K562 (cell line): ENCODE results near the gene TMEM141. TPM values are rescaled to one million over a fixed set of nuclear protein-coding genes. Genes with fewer than 3 reads are reported as not detected.

ENCODE experiments used
- ATAC-seq: fragments of 200-7000 bp; cut with Tn5 transposase; 3 replicates; pipeline ENCODE4 v1.9.1; 2020; ENCODE audit warnings: moderate library complexity
- BruUV-seq: library from RNA; stranded (reverse); fragments of 400-500 nt; replicated peaks from 2 replicates; lab custom pipeline; 2021; lab: Mats Ljungman, UMichigan
- CTCF ChIA-PET: fragments of 300-600 bp; formaldehyde crosslinking; extraction: SDS; loops from one replicate; lab custom pipeline; 2021; ENCODE audit warnings: low intra/inter-chr PET ratio; lab: Yijun Ruan, JAX
- POLR2A ChIA-PET: fragments of 300-600, 350-650 bp; sonication (Branson Sonifier 250); formaldehyde crosslinking; extraction: SDS; loops from one replicate; lab custom pipeline; 2021; ENCODE audit warnings: antibody characterized with exemption, inconsistent platforms; lab: Yijun Ruan, JAX
- DNase-seq, 4 experiments: peaks; one replicate each; pipeline versions ENCODE4 v3.0.0 to v3.0.0-alpha.2; 2011 to 2018; ENCODE audit warnings: low spot score in 3 of 4, mixed read lengths in 3 of 4; ENCODE audit errors: extremely low read depth in 1 of 4
- FAIRE-seq: peaks from 2 replicates; lab custom pipeline; 2011; peaks lifted over from hg19 to GRCh38; lab: Jason Lieb, UNC
- H2AFZ ChIP-seq: 2 replicates; pipeline ENCODE4 v1.6.0; 2011; ENCODE audit warnings: low read depth, low read length, control low read depth, inconsistent platforms
- H3K27ac ChIP-seq: fragments of 200-600 bp; 3 replicates; pipeline ENCODE4 v1.8.0; 2011; ENCODE audit warnings: low read depth, mild to moderate bottlenecking, control low read depth, inconsistent platforms, low read length, moderate library complexity, mixed read lengths; ENCODE audit errors: extremely low read depth
- H3K27me3 ChIP-seq, 2 experiments: fragments of 300-600 bp in 1 of 2; 2 replicates in 1 of 2; 3 replicates in 1 of 2; pipeline versions ENCODE4 v1.6.0 to v1.8.0; 2011; ENCODE audit warnings: inconsistent platforms in 2 of 2, low read length in 2 of 2, mild to moderate bottlenecking in 1 of 2, mixed read lengths in 1 of 2, moderate library complexity in 1 of 2; ENCODE audit not compliant: control insufficient read depth in 2 of 2, insufficient read depth in 2 of 2
- H3K36me3 ChIP-seq: fragments of 300-600 bp; 3 replicates; pipeline ENCODE4 v1.8.0; 2011; ENCODE audit warnings: mild to moderate bottlenecking, low read length, inconsistent platforms; ENCODE audit not compliant: control insufficient read depth, insufficient read depth
- H3K4me1 ChIP-seq, 2 experiments: fragments of 200-600 bp in 1 of 2; replicated peaks in 1 of 2; 2 replicates in 1 of 2; 3 replicates in 1 of 2; pipeline versions ENCODE4 v1.5.1 to v1.8.0; 2011; ENCODE audit warnings: inconsistent platforms in 2 of 2, low read length in 2 of 2, mild to moderate bottlenecking in 1 of 2, mixed read lengths in 1 of 2, moderate library complexity in 1 of 2; ENCODE audit not compliant: control insufficient read depth in 2 of 2, insufficient read depth in 2 of 2
- H3K4me2 ChIP-seq: 2 replicates; pipeline ENCODE4 v1.6.1; 2011; ENCODE audit warnings: low read length, control low read depth, inconsistent platforms, mixed read lengths; ENCODE audit not compliant: insufficient read depth
- H3K4me3 ChIP-seq: fragments of 200-600 bp; sonication (generic), shearing (Covaris generic); 2 replicates; pipeline ENCODE4 v1.5.1; 2016; ENCODE audit warnings: control low read depth, inconsistent platforms
- H3K79me2 ChIP-seq: fragments of 200-600 bp; 3 replicates; pipeline ENCODE4 v1.8.0; 2011; ENCODE audit warnings: low read length, inconsistent platforms; ENCODE audit not compliant: control insufficient read depth, insufficient read depth
- H3K9ac ChIP-seq, 2 experiments: 2 replicates each; pipeline versions ENCODE4 v1.6.0 to v1.6.1; 2011; ENCODE audit warnings: low read depth in 2 of 2, low read length in 2 of 2, control low read depth in 1 of 2, inconsistent platforms in 1 of 2, mild to moderate bottlenecking in 1 of 2, mixed read lengths in 1 of 2; ENCODE audit not compliant: insufficient read depth in 1 of 2
- H3K9me1 ChIP-seq: one replicate; pipeline ENCODE4 v1.6.0; 2011; ENCODE audit warnings: inconsistent platforms, mild to moderate bottlenecking, low read length, moderate library complexity; ENCODE audit not compliant: control insufficient read depth, insufficient read depth
- H3K9me3 ChIP-seq: replicated peaks from 2 replicates; pipeline ENCODE4 v1.5.1; 2011; ENCODE audit warnings: low read depth, low read length, inconsistent platforms; ENCODE audit not compliant: control insufficient read depth, insufficient read depth
- H4K20me1 ChIP-seq: replicated peaks from 2 replicates; pipeline ENCODE4 v1.6.1; 2011; ENCODE audit warnings: low read length, inconsistent platforms, mixed read lengths; ENCODE audit not compliant: control insufficient read depth, insufficient read depth
- NUFIP1 ChIP-seq: fragments of 450-650 bp; IDR thresholded peaks from 2 replicates; pipeline ENCODE4 v1.6.1; 2018; ENCODE audit not compliant: partially characterized antibody
- POLR2G ChIP-seq: fragments of 200-400 bp; formaldehyde crosslinking; IDR thresholded peaks from 2 replicates; pipeline ENCODE4 v1.6.1; 2017; ENCODE audit warnings: low read depth, mild to moderate bottlenecking, antibody characterized with exemption, low read length, moderate library complexity
- PURB ChIP-seq: sonication (generic); formaldehyde crosslinking; IDR thresholded peaks from 2 replicates; pipeline ENCODE4 v1.9.0; 2021; ENCODE audit warnings: low read depth, mild to moderate bottlenecking, missing genetic modification reagents
- RBFOX2 ChIP-seq: fragments of 200-400 bp; formaldehyde crosslinking; IDR thresholded peaks from 2 replicates; pipeline ENCODE4 v1.6.1; 2017; ENCODE audit warnings: low read depth, mild to moderate bottlenecking, low read length, moderate library complexity
- RBM22 ChIP-seq: fragments of 200-400 bp; formaldehyde crosslinking; IDR thresholded peaks from 2 replicates; pipeline ENCODE4 v1.6.1; 2018; ENCODE audit warnings: low read length, low read depth; ENCODE audit not compliant: poor library complexity, severe bottlenecking
- WGBS: fragments of 100-300 bp; shearing (Covaris generic); methylation state at CpG from one replicate; pipeline ENCODE4 v1.1.6; 2016; ENCODE audit warnings: low coverage, mixed read lengths; ENCODE audit not compliant: insufficient coverage; ENCODE audit errors: missing lambda C conversion rate; 5-methylcytosine and 5-hydroxymethylcytosine counted together
- in situ Hi-C: fragments of 300-500 bp; cut with MboI; formaldehyde crosslinking; loops from 4 replicates; pipeline ENCODE4 v1.15.0; 2018; ENCODE audit warnings: inconsistent platforms, mixed read lengths
- intact Hi-C: fragments of 100-400 bp; cut with micrococcal nuclease; formaldehyde crosslinking; loops from 2 replicates; pipeline ENCODE4 v1.14.2; 2022
- polyA plus RNA-seq, 8 experiments: library from polyadenylated mRNA; depleted of rRNA in 4 of 8; stranded (reverse) in 5 of 8; unstranded in 3 of 8; fragments of >200 nt; fragmentation: Nextera tagmentation in 2 of 8; fragmentation: Illumina TruSeq in 1 of 8; extraction: Ambion mirVana in 2 of 8; extraction: Trizol in 1 of 8; gene quantifications; 2 replicates each; pipeline versions ENCODE4 v1.2.1 to v1.2.3, GENCODE V29; 2011 to 2014; ENCODE audit warnings: inconsistent platforms in 1 of 8, missing spikeins in 1 of 8
- total RNA-seq, 7 experiments: library from RNA; depleted of rRNA in 6 of 7; stranded (reverse); fragments of >200 nt in 6 of 7; fragmentation: Illumina TruSeq in 2 of 7; extraction: Trizol in 2 of 7; gene quantifications; 2 replicates each; pipeline versions ENCODE4 v1.2.1 to v1.2.3, GENCODE V29; 2011 to 2021; ENCODE audit warnings: low replicate concordance in 1 of 7
- TF ChIP-seq, protein P1 (sequence below): fragments of 250-450 bp; sonication (Bioruptor Pico); IDR thresholded peaks from 2 replicates; pipeline ENCODE4 v1.4.0; 2020; ENCODE audit warnings: mild to moderate bottlenecking
- TF ChIP-seq, protein P2 (sequence below): sonication (generic); formaldehyde crosslinking; IDR thresholded peaks from 2 replicates; pipeline ENCODE4 v1.8.0; 2023; ENCODE audit warnings: mild to moderate bottlenecking, missing genetic modification reagents

TMEM141 gene
- total and polyA plus RNA-seq, 9 of the 15 experiments (the other 6 are each of a cell fraction or from before 2014, with no cell fraction given) = 21.5 to 123 (median 74.8) TPM

DNA sequence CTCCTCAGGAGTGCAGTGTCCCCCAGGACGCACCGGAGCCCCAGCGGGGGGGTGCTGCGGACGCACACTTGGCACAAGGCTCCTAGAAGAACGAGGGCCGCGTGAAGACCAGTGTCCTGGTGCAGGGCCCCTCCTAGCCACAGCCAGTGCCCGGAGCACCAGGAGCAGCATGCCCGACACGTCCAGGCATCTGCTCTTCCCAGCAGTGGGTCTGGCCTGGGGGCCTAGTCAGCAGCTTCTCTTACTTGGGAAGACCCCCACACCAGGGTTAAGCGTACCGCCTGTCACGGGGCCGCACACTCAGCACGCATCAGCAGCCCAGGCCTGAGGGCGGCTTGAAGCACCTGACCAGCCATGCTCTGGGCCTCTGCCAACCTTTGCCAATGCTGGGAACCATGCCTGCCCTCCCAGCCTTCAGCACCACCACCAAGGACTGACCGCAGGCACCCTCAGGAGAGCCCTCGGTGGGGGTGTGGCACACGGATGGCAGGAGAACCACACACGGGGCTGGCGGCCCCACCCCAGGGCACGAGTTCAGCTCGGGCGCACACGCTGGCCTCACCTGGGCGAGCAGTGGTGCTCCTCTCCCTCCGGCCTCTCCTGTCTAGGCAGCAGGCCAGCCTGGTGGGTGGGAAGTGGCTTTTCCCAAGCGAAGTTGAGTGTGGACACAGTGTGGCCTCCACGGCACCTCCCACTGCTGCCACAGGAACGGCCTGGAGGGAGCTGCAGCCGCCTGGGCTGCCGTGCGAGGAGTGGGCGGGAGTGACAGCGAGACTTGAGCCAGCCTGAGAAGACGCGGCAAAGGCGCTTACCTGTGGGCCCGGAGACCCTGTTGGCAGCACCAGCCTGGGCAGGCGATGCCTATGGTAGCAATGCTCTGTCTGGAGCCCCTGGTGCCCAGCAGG lies 39.1 kb downstream of the TMEM141 start:
- DNase-seq = no peak
- in situ Hi-C loops = no loop called here

More for the DNA sequence above, 39.1 kb downstream of the TMEM141 start:
- ATAC-seq (no peak), FAIRE-seq (no peak)
- ChIA-PET CTCF (no interaction called here), POLR2A (interaction anchor here (0.8 kb wide), 1 partner anchor 10 kb away, joined by 3 read pairs; no protein-coding TSS in a partner anchor)
- H3K9me1 ChIP-seq = peaks cover 3% of the 10 kb centered on the region
- 93% methylated on average over 31 of the region's 41 CpGs for WGBS
- H2AFZ ChIP-seq = no peak overlapping the region
- TF ChIP-seq, protein P1, sequence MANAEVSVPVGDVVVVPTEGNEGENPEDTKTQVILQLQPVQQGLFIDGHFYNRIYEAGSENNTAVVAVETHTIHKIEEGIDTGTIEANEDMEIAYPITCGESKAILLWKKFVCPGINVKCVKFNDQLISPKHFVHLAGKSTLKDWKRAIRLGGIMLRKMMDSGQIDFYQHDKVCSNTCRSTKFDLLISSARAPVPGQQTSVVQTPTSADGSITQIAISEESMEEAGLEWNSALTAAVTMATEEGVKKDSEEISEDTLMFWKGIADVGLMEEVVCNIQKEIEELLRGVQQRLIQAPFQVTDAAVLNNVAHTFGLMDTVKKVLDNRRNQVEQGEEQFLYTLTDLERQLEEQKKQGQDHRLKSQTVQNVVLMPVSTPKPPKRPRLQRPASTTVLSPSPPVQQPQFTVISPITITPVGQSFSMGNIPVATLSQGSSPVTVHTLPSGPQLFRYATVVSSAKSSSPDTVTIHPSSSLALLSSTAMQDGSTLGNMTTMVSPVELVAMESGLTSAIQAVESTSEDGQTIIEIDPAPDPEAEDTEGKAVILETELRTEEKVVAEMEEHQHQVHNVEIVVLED (CRISPR knock-in tag) = no peak
- TF ChIP-seq RBM22 = peak; percentile 23
- peak; percentile 15; the same call in 1 of the 2 replicates for TF ChIP-seq RBFOX2
- TF ChIP-seq POLR2G = peak; percentile 62; the same call in 1 of the 2 replicates
- TF ChIP-seq, protein P2, sequence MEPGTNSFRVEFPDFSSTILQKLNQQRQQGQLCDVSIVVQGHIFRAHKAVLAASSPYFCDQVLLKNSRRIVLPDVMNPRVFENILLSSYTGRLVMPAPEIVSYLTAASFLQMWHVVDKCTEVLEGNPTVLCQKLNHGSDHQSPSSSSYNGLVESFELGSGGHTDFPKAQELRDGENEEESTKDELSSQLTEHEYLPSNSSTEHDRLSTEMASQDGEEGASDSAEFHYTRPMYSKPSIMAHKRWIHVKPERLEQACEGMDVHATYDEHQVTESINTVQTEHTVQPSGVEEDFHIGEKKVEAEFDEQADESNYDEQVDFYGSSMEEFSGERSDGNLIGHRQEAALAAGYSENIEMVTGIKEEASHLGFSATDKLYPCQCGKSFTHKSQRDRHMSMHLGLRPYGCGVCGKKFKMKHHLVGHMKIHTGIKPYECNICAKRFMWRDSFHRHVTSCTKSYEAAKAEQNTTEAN (CRISPR knock-in tag) = no peak
- no peak for TF ChIP-seq NUFIP1
- no peak for TF ChIP-seq PURB
- peaks cover 90% of the 10 kb centered on the region for H3K36me3 ChIP-seq
- H3K27ac ChIP-seq = no peak overlapping the region
- no peak overlapping the region for H3K9ac ChIP-seq
- no peaks in the 10 kb centered on the region for H3K9me3 ChIP-seq
- peaks cover 0 to 49% of the 10 kb centered on the region in 2 experiments; a peak in 2 of 5 replicates for H3K4me1 ChIP-seq
- no peaks in the 10 kb centered on the region for H3K27me3 ChIP-seq
- no TSS peak for BruUV-seq
- no peaks in the 10 kb centered on the region; the same call in 1 of the 2 replicates for H4K20me1 ChIP-seq
- H3K4me3 ChIP-seq = no peak overlapping the region
- H3K79me2 ChIP-seq = no peaks in the 10 kb centered on the region
- intact Hi-C loops = no loop called here
- no peak overlapping the region for H3K4me2 ChIP-seq
